Mesenchymal stem cell (in vitro differentiated cells and primary cell): Measurements from ENCODE around the gene HOXC11.

Experiments
- DNase-seq: peaks from one replicate; pipeline ENCODE4 v3.0.0-alpha.2; 2013
- H2AFZ ChIP-seq: one replicate; pipeline ENCODE4 v1.6.1; 2013; ENCODE audit warnings: low read depth, mild to moderate bottlenecking, control low read depth, inconsistent platforms, low read length, moderate library complexity
- H2AK5ac ChIP-seq: 2 replicates; pipeline ENCODE4 v1.6.1; 2013; ENCODE audit warnings: low read length, moderate library complexity, mild to moderate bottlenecking, inconsistent platforms; ENCODE audit not compliant: severe bottlenecking
- H2BK120ac ChIP-seq: one replicate; pipeline ENCODE4 v1.6.1; 2013; ENCODE audit warnings: low read depth, mild to moderate bottlenecking, inconsistent platforms, low read length, moderate library complexity
- H2BK12ac ChIP-seq, 2 experiments: one replicate each; pipeline ENCODE4 v1.6.1; 2013; ENCODE audit warnings: inconsistent platforms in 2 of 2, low read length in 2 of 2, mild to moderate bottlenecking in 2 of 2, moderate library complexity in 2 of 2, control low read depth in 1 of 2
- H2BK15ac ChIP-seq: one replicate; pipeline ENCODE4 v1.6.1; 2013; ENCODE audit warnings: mild to moderate bottlenecking, low read depth, inconsistent platforms; ENCODE audit not compliant: poor library complexity, severe bottlenecking
- H2BK5ac ChIP-seq: 2 replicates; pipeline ENCODE4 v1.6.1; 2013; ENCODE audit warnings: low read depth, mild to moderate bottlenecking, low read length, control low read depth, inconsistent platforms; ENCODE audit not compliant: poor library complexity, severe bottlenecking
- H3K14ac ChIP-seq, 2 experiments: one replicate each; pipeline ENCODE4 v1.6.1; 2013; ENCODE audit warnings: inconsistent platforms in 2 of 2, low read length in 2 of 2, control low read depth in 1 of 2, mild to moderate bottlenecking in 1 of 2, moderate library complexity in 1 of 2
- H3K18ac ChIP-seq, 2 experiments: one replicate each; pipeline ENCODE4 v1.6.1; 2013; ENCODE audit warnings: inconsistent platforms in 2 of 2, low read length in 2 of 2, control low read depth in 1 of 2, low read depth in 1 of 2, mild to moderate bottlenecking in 1 of 2
- H3K23ac ChIP-seq, 2 experiments: one replicate each; pipeline ENCODE4 v1.6.1; 2013; ENCODE audit warnings: inconsistent platforms in 2 of 2, low read length in 2 of 2, mild to moderate bottlenecking in 2 of 2, moderate library complexity in 2 of 2, control low read depth in 1 of 2
- H3K27ac ChIP-seq: 2 replicates; pipeline ENCODE4 v1.5.1; 2013; ENCODE audit warnings: mild to moderate bottlenecking, moderate library complexity, low read length, control low read depth, inconsistent platforms; ENCODE audit not compliant: poor library complexity, severe bottlenecking
- H3K27me3 ChIP-seq, 2 experiments: 2 replicates each; pipeline versions ENCODE4 v1.6.1 to v1.7.0; 2013; ENCODE audit warnings: low read length in 2 of 2, mild to moderate bottlenecking in 2 of 2, moderate library complexity in 2 of 2, control low read depth in 1 of 2, inconsistent platforms in 1 of 2; ENCODE audit not compliant: control insufficient read depth in 1 of 2, insufficient read depth in 1 of 2
- H3K36me3 ChIP-seq, 2 experiments: 2 replicates each; pipeline versions ENCODE4 v1.6.1 to v1.7.0; 2013; ENCODE audit warnings: low read length in 2 of 2, control low read depth in 1 of 2, inconsistent platforms in 1 of 2, low read depth in 1 of 2, mild to moderate bottlenecking in 1 of 2; ENCODE audit not compliant: insufficient read depth in 2 of 2, control insufficient read depth in 1 of 2
- H3K4ac ChIP-seq, 2 experiments: one replicate each; pipeline ENCODE4 v1.6.1; 2013; ENCODE audit warnings: inconsistent platforms in 2 of 2, low read length in 2 of 2, mild to moderate bottlenecking in 2 of 2, moderate library complexity in 2 of 2, control low read depth in 1 of 2, low read depth in 1 of 2
- H3K4me1 ChIP-seq: 2 replicates; pipeline ENCODE4 v1.6.1; 2013; ENCODE audit warnings: low read depth, low read length, control low read depth; ENCODE audit not compliant: control insufficient read depth, insufficient read depth
- H3K4me2 ChIP-seq: 2 replicates; pipeline ENCODE4 v1.6.1; 2013; ENCODE audit warnings: low read length, mild to moderate bottlenecking, inconsistent platforms; ENCODE audit not compliant: poor library complexity, severe bottlenecking
- H3K4me3 ChIP-seq, 2 experiments: 2 replicates each; pipeline versions ENCODE4 v1.5.1 to v1.7.0; 2013; ENCODE audit warnings: low read length in 2 of 2, mild to moderate bottlenecking in 2 of 2, control low read depth in 1 of 2, low read depth in 1 of 2; ENCODE audit not compliant: insufficient read depth in 1 of 2
- H3K79me1 ChIP-seq: replicated peaks from 2 replicates; pipeline ENCODE4 v1.6.1; 2013; ENCODE audit warnings: mild to moderate bottlenecking, control low read depth, low read length, inconsistent platforms; ENCODE audit not compliant: poor library complexity, severe bottlenecking
- H3K9ac ChIP-seq: 2 replicates; pipeline ENCODE4 v1.7.0; 2013; ENCODE audit warnings: mild to moderate bottlenecking, low read length, moderate library complexity
- H3K9me3 ChIP-seq: 2 replicates; pipeline ENCODE4 v1.7.0; 2013; ENCODE audit warnings: mild to moderate bottlenecking, low read length; ENCODE audit not compliant: control insufficient read depth
- H4K8ac ChIP-seq: one replicate; pipeline ENCODE4 v1.6.1; 2013; ENCODE audit warnings: inconsistent platforms, mild to moderate bottlenecking, low read length, moderate library complexity
- H4K91ac ChIP-seq: one replicate; pipeline ENCODE4 v1.6.1; 2013; ENCODE audit warnings: mild to moderate bottlenecking, low read length, inconsistent platforms
- WGBS: methylation state at CpG from one replicate; pipeline ENCODE4 v1.1.7; 2013; ENCODE audit warnings: mixed read lengths; 5-methylcytosine and 5-hydroxymethylcytosine counted together

The HOXC11 gene

GRCh38 chr12:54001283-54002187 is 28.6 kb downstream of the HOXC11 start:
- Histone ChIP-seq H3K36me3 (peaks cover 0 to 3% of the 10 kb centered on the region in 2 experiments), H3K4ac (peak overlapping the region in 1 of 2 experiments; percentile 49), H3K79me1 (no peaks in the 10 kb centered on the region), H3K4me3 (peak overlapping the region; percentile 71 to 87), H2BK12ac (no peak overlapping the region), H3K27me3 (no peaks in the 10 kb centered on the region), H2BK5ac (no peak overlapping the region), H2AFZ (no peak overlapping the region), H3K14ac (peak overlapping the region in 1 of 2 experiments; percentile 36), H2BK15ac (no peak overlapping the region), H3K9me3 (no peaks in the 10 kb centered on the region), H4K91ac (no peak overlapping the region), H3K4me2 (peak overlapping the region; percentile 87), H2BK120ac (no peak overlapping the region), H4K8ac (no peak overlapping the region), H2AK5ac (peak overlapping the region; percentile 46), H3K27ac (peak overlapping the region; percentile 70), H3K23ac (no peak overlapping the region), H3K4me1 (peaks cover 29% of the 10 kb centered on the region), H3K18ac (no peak overlapping the region), H3K9ac (peak overlapping the region; percentile 98)
- no peak for DNase-seq
- 41% methylated on average over 8 of the region's 8 CpGs for WGBS

- Histone ChIP-seq H3K4me2 (peak overlapping the region; percentile 87), H3K4ac (no peak overlapping the region), H3K27ac (peak overlapping the region; percentile 70), H2AFZ (no peak overlapping the region), H3K79me1 (no peaks in the 10 kb centered on the region), H2BK12ac (no peak overlapping the region), H3K27me3 (no peaks in the 10 kb centered on the region), H3K36me3 (peaks cover 0 to 3% of the 10 kb centered on the region in 2 experiments), H2BK120ac (peak overlapping the region; percentile 54), H3K9me3 (no peaks in the 10 kb centered on the region), H2BK5ac (peak overlapping the region; percentile 80), H2BK15ac (no peak overlapping the region), H4K91ac (no peak overlapping the region), H4K8ac (no peak overlapping the region), H3K9ac (peak overlapping the region; percentile 98), H2AK5ac (no peak overlapping the region), H3K23ac (peak overlapping the region in 1 of 2 experiments; percentile 98), H3K14ac (no peak overlapping the region), H3K4me3 (peak overlapping the region in 1 of 2 experiments; percentile 87), H3K4me1 (peaks cover 36% of the 10 kb centered on the region), H3K18ac (no peak overlapping the region)
- 67% methylated on average over 12 of the region's 19 CpGs for WGBS
- DNase-seq, result no peak
Measured at GRCh38 chr12:54002278-54002914, 29.5 kb downstream of the HOXC11 start.

GRCh38 chr12:54002915-54003389 is 30.0 kb downstream of the HOXC11 start:
- peak overlapping the region in 1 of 2 experiments; percentile 87 for H3K4me3 ChIP-seq
- H3K18ac ChIP-seq, result no peak overlapping the region
- H3K27me3 ChIP-seq, result no peaks in the 10 kb centered on the region
- peak overlapping the region; percentile 9 for H2AK5ac ChIP-seq
- peak overlapping the region; percentile 46 for H2BK5ac ChIP-seq
- H2BK12ac ChIP-seq, result no peak overlapping the region
- no peak overlapping the region for H3K23ac ChIP-seq
- peak overlapping the region; percentile 9 for H4K8ac ChIP-seq
- peak overlapping the region; percentile 70 for H3K27ac ChIP-seq
- H3K79me1 ChIP-seq, result no peaks in the 10 kb centered on the region
- no peak overlapping the region for H4K91ac ChIP-seq
- peak overlapping the region; percentile 98 for H3K9ac ChIP-seq
- peaks cover 39% of the 10 kb centered on the region for H3K4me1 ChIP-seq
- H3K4ac ChIP-seq, result no peak overlapping the region
- H2BK15ac ChIP-seq, result no peak overlapping the region
- H3K4me2 ChIP-seq, result peak overlapping the region; percentile 87
- peaks cover 0 to 3% of the 10 kb centered on the region in 2 experiments for H3K36me3 ChIP-seq
- H2AFZ ChIP-seq, result no peak overlapping the region
- no peaks in the 10 kb centered on the region for H3K9me3 ChIP-seq
- 64% methylated on average over 15 of the region's 19 CpGs for WGBS
- H3K14ac ChIP-seq, result no peak overlapping the region
- H2BK120ac ChIP-seq, result no peak overlapping the region
- no peak for DNase-seq

GRCh38 chr12:54003625-54004024 is 30.7 kb downstream of the HOXC11 start:
- no peak for DNase-seq
- Histone ChIP-seq H4K8ac (no peak overlapping the region), H2AK5ac (no peak overlapping the region), H3K79me1 (no peaks in the 10 kb centered on the region), H3K4me1 (peaks cover 38% of the 10 kb centered on the region), H2BK12ac (no peak overlapping the region), H3K27ac (peak overlapping the region; percentile 73), H3K9me3 (no peaks in the 10 kb centered on the region), H2BK120ac (no peak overlapping the region), H2AFZ (no peak overlapping the region), H3K23ac (no peak overlapping the region), H3K4me3 (peak overlapping the region in 1 of 2 experiments; percentile 86), H3K4me2 (peak overlapping the region; percentile 26), H3K9ac (peak overlapping the region; percentile 98), H2BK5ac (no peak overlapping the region), H3K36me3 (peaks cover 0 to 3% of the 10 kb centered on the region in 2 experiments), H3K27me3 (no peaks in the 10 kb centered on the region), H2BK15ac (no peak overlapping the region), H3K4ac (no peak overlapping the region), H4K91ac (no peak overlapping the region), H3K14ac (no peak overlapping the region), H3K18ac (no peak overlapping the region)
- WGBS, result 83% methylated on average over 3 of the region's 3 CpGs
